Hepatocyte (in vitro differentiated cells): ENCODE results near the gene LIPC. TPM values are rescaled to one million over a fixed set of nuclear protein-coding genes. Genes with fewer than 3 reads are reported as not detected.

Source experiments
- DNase-seq: peaks from one replicate; pipeline ENCODE4 v3.0.0-alpha.2; 2016; ENCODE audit warnings: low spot score
- H2AFZ ChIP-seq: fragments of 200-600 bp; sonication (generic); 2 replicates; pipeline ENCODE4 v1.6.0; 2016; ENCODE audit warnings: antibody characterized with exemption, mild to moderate bottlenecking
- H3K27ac ChIP-seq: fragments of 200-600 bp; sonication (generic); 2 replicates; pipeline ENCODE4 v1.5.1; 2016; ENCODE audit warnings: mild to moderate bottlenecking
- H3K27me3 ChIP-seq: fragments of 200-600 bp; sonication (generic); 2 replicates; pipeline ENCODE4 v1.6.1; 2016
- H3K36me3 ChIP-seq: fragments of 200-600 bp; sonication (generic); replicated peaks from 2 replicates; pipeline ENCODE4 v1.5.1; 2016; ENCODE audit warnings: low read depth; ENCODE audit not compliant: insufficient read depth
- H3K4me1 ChIP-seq: fragments of 200-600 bp; sonication (generic); 2 replicates; pipeline ENCODE4 v1.5.1; 2016; ENCODE audit warnings: mild to moderate bottlenecking, moderate library complexity; ENCODE audit not compliant: insufficient read depth
- H3K4me2 ChIP-seq: fragments of 200-600 bp; sonication (generic); 2 replicates; pipeline ENCODE4 v1.6.0; 2016
- H3K4me3 ChIP-seq: fragments of 200-600 bp; sonication (generic); 2 replicates; pipeline ENCODE4 v1.5.1; 2016; ENCODE audit warnings: mild to moderate bottlenecking
- H3K79me2 ChIP-seq: fragments of 200-600 bp; sonication (generic); 2 replicates; pipeline ENCODE4 v1.6.0; 2017; ENCODE audit warnings: mild to moderate bottlenecking
- H3K9me2 ChIP-seq: fragments of 200-600 bp; sonication (generic); replicated peaks from 2 replicates; pipeline ENCODE4 v1.6.0; 2017; ENCODE audit warnings: mild to moderate bottlenecking; ENCODE audit not compliant: insufficient read depth
- H3K9me3 ChIP-seq: fragments of 200-600 bp; sonication (generic); 2 replicates; pipeline ENCODE4 v1.5.1; 2016; ENCODE audit warnings: low read depth, mild to moderate bottlenecking
- H4K20me1 ChIP-seq: fragments of 200-600 bp; sonication (generic); 2 replicates; pipeline ENCODE4 v1.6.0; 2016; ENCODE audit warnings: mild to moderate bottlenecking; ENCODE audit not compliant: insufficient read depth, poor library complexity, severe bottlenecking
- EZH2 ChIP-seq: fragments of 200-600 bp; sonication (generic); IDR thresholded peaks from 2 replicates; pipeline ENCODE4 v1.6.1; 2016; ENCODE audit warnings: antibody characterized with exemption, mild to moderate bottlenecking, borderline replicate concordance
- EZH2phosphoT487 ChIP-seq: fragments of 200-600 bp; sonication (generic); IDR thresholded peaks from one replicate; pipeline ENCODE4 v1.6.1; 2018; ENCODE audit warnings: antibody characterized with exemption, mild to moderate bottlenecking, low read depth, moderate library complexity; ENCODE audit not compliant: unreplicated experiment, severe bottlenecking
- WGBS: methylation state at CpG from one replicate; pipeline ENCODE4 v1.1.6; 2016; ENCODE audit warnings: low lambda C conversion rate; ENCODE audit errors: missing lambda C conversion rate; 5-methylcytosine and 5-hydroxymethylcytosine counted together
- polyA plus RNA-seq: library from polyadenylated mRNA; unstranded; fragments of >200 nt; fragmentation: Nextera tagmentation; extraction: Ambion mirVana; gene quantifications from 2 replicates; pipeline ENCODE4 v1.2.1, GENCODE V29; 2016
- total RNA-seq: library from RNA; depleted of rRNA; stranded (reverse); fragments of >200 nt; gene quantifications from 2 replicates; pipeline ENCODE4 v1.2.3, GENCODE V29; 2014
- TF ChIP-seq, protein P1 (sequence below): fragments of 200-600 bp; sonication (generic); IDR thresholded peaks from 2 replicates; pipeline ENCODE4 v1.5.1; 2016; ENCODE audit warnings: antibody characterized with exemption, mild to moderate bottlenecking; ENCODE audit not compliant: poor library complexity

Gene LIPC
- total and polyA plus RNA-seq, 2 experiments from 2014 or later, result 37.0 to 64.8 TPM

DNA sequence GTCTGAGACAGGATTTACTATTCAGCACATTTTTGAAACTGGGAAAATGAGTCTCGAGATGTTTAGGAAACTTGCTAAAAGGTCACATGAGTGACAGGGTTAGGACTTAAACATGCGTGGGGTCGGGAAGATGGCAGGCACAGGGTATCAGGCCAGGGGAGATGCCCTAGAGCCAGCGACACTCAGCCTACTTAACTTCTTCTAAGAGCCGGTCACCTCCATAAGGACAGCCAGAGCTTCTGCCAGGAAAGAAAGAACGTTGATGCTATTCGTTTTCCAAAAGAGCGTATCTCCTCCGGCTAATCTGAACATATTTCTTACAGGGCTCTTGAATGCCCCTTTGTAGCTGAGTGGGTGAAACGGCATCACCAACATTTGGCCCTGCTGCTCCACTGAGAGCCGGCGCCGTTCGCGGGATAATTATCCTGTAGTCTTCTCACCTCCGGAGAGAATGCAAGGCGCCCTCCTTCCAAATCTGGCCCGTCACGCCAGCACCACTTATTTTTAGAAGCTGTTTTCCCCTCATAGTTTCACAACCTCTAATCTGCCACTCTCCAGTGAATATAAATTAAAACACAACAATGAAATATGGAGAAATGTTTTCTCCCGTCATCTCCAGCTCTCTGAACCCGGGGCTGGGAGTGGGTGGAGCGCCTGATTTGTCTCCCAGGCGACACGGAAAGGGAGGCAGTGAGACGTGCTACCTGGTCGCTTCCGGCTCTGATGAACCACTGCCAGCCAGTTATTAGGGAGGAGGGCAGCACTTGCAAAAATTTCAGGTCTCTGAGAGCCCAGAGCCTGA lies 58.5 kb downstream of the LIPC start:
- Histone ChIP-seq H4K20me1 (no peaks in the 10 kb centered on the region), H3K36me3 (no peaks in the 10 kb centered on the region), H3K4me1 (no peaks in the 10 kb centered on the region), H3K9me3 (no peaks in the 10 kb centered on the region), H3K4me3 (no peak overlapping the region), H3K27me3 (no peaks in the 10 kb centered on the region), H3K9me2 (no peaks in the 10 kb centered on the region), H2AFZ (no peak overlapping the region), H3K79me2 (no peaks in the 10 kb centered on the region), H3K27ac (no peak overlapping the region), H3K4me2 (no peak overlapping the region)
- WGBS, result 94% methylated on average over 27 of the region's 27 CpGs
- DNase-seq, result no peak
- no peak for TF ChIP-seq EZH2phosphoT487
- TF ChIP-seq EZH2, result no peak
- TF ChIP-seq, protein P1, sequence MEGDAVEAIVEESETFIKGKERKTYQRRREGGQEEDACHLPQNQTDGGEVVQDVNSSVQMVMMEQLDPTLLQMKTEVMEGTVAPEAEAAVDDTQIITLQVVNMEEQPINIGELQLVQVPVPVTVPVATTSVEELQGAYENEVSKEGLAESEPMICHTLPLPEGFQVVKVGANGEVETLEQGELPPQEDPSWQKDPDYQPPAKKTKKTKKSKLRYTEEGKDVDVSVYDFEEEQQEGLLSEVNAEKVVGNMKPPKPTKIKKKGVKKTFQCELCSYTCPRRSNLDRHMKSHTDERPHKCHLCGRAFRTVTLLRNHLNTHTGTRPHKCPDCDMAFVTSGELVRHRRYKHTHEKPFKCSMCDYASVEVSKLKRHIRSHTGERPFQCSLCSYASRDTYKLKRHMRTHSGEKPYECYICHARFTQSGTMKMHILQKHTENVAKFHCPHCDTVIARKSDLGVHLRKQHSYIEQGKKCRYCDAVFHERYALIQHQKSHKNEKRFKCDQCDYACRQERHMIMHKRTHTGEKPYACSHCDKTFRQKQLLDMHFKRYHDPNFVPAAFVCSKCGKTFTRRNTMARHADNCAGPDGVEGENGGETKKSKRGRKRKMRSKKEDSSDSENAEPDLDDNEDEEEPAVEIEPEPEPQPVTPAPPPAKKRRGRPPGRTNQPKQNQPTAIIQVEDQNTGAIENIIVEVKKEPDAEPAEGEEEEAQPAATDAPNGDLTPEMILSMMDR, result no peak

DNA sequence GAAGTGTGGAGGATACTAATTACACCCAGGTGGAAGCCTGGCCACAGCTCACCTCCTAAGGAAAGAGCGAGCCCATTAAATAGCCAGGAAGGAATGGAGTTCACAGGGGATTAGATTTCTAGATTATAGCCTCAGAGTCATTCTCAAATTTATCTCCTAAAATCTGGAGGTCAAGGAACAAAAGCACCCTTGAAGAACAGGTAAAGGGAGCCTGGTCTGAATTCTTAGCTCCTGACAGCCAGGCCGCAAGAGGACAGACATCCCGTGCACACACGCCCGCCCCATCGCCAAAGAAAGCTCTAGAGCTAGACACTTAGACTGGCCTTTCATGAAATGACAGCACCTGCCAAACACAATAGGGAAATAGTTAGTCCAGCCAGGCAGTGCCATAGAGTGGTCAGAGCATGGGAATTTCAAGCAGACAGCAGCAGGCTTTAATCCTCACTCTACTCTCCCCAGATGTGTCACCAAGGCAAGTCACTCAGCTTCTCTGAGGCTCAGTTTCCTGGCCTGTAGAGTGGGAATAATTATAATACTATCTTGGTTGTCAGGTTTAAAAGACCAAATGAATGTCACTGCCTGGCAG lies 59.2 kb downstream of the LIPC start:
- no peaks in the 10 kb centered on the region for H3K36me3 ChIP-seq
- no peak overlapping the region for H3K27ac ChIP-seq
- WGBS, result 93% methylated on average over 6 of the region's 6 CpGs
- no peak overlapping the region for H3K4me2 ChIP-seq
- H4K20me1 ChIP-seq, result no peaks in the 10 kb centered on the region
- H3K9me2 ChIP-seq, result no peaks in the 10 kb centered on the region
- H2AFZ ChIP-seq, result no peak overlapping the region
- no peaks in the 10 kb centered on the region for H3K4me1 ChIP-seq
- H3K9me3 ChIP-seq, result no peaks in the 10 kb centered on the region
- TF ChIP-seq, protein P1, result no peak
- no peak for TF ChIP-seq EZH2phosphoT487
- TF ChIP-seq EZH2, result no peak
- H3K79me2 ChIP-seq, result no peaks in the 10 kb centered on the region
- no peak overlapping the region for H3K4me3 ChIP-seq
- H3K27me3 ChIP-seq, result no peaks in the 10 kb centered on the region
- DNase-seq, result no peak

DNA sequence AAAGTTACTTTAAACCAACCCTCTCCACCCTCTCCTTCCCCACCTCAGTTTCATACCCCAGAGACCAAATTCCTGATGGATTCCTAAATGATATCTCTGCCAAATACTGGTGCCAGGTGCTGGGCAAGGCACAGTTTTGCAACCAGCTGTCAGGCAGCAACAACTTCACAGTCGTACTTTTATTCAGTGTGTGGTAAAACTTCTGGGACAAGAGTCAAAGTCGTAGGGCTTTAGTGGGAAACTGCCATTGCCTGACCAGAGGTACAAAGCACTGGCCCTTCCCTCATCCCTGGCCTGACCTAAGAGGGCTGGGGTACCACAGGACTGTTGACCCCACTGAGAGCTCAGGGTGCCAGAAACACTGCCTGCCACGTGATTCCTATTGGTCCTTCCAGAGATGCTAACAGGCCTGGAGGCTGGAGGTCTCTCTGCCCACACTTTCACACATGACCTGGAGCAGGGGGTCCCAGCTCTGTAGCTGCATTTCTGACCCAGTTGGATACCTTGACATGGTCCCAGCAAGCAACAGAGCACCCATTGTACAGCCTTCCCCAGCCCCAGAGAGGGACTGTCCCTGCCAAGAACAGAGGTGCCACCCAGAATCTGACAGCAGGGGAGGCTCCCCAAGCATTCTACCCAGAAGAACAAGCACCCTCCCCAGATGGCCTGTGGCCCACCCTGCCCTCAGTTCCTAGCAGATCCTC lies 59.9 kb downstream of the LIPC start:
- WGBS, result 88% methylated on average over 3 of the region's 3 CpGs
- Histone ChIP-seq H3K9me3 (no peaks in the 10 kb centered on the region), H4K20me1 (no peaks in the 10 kb centered on the region), H3K36me3 (no peaks in the 10 kb centered on the region), H3K4me3 (no peak overlapping the region), H3K4me1 (no peaks in the 10 kb centered on the region), H3K9me2 (no peaks in the 10 kb centered on the region), H3K4me2 (no peak overlapping the region), H3K79me2 (no peaks in the 10 kb centered on the region), H3K27ac (no peak overlapping the region), H3K27me3 (no peaks in the 10 kb centered on the region), H2AFZ (no peak overlapping the region)
- TF ChIP-seq, protein P1, result no peak
- TF ChIP-seq EZH2, result no peak
- TF ChIP-seq EZH2phosphoT487, result no peak
- DNase-seq, result no peak
